Mesenchymal stem cell (in vitro differentiated cells and primary cell): ENCODE results near the gene DLK2. TPM values are rescaled to one million over a fixed set of nuclear protein-coding genes. Genes with fewer than 3 reads are reported as not detected.

Experiments
- DNase-seq: peaks from one replicate; pipeline ENCODE4 v3.0.0-alpha.2; 2013
- H2AFZ ChIP-seq: one replicate; pipeline ENCODE4 v1.6.1; 2013; ENCODE audit warnings: low read depth, mild to moderate bottlenecking, control low read depth, inconsistent platforms, low read length, moderate library complexity
- H2AK5ac ChIP-seq: 2 replicates; pipeline ENCODE4 v1.6.1; 2013; ENCODE audit warnings: low read length, moderate library complexity, mild to moderate bottlenecking, inconsistent platforms; ENCODE audit not compliant: severe bottlenecking
- H2BK120ac ChIP-seq: one replicate; pipeline ENCODE4 v1.6.1; 2013; ENCODE audit warnings: low read depth, mild to moderate bottlenecking, inconsistent platforms, low read length, moderate library complexity
- H2BK12ac ChIP-seq, 2 experiments: one replicate each; pipeline ENCODE4 v1.6.1; 2013; ENCODE audit warnings: inconsistent platforms in 2 of 2, low read length in 2 of 2, mild to moderate bottlenecking in 2 of 2, moderate library complexity in 2 of 2, control low read depth in 1 of 2
- H2BK15ac ChIP-seq: one replicate; pipeline ENCODE4 v1.6.1; 2013; ENCODE audit warnings: mild to moderate bottlenecking, low read depth, inconsistent platforms; ENCODE audit not compliant: poor library complexity, severe bottlenecking
- H2BK5ac ChIP-seq: 2 replicates; pipeline ENCODE4 v1.6.1; 2013; ENCODE audit warnings: low read depth, mild to moderate bottlenecking, low read length, control low read depth, inconsistent platforms; ENCODE audit not compliant: poor library complexity, severe bottlenecking
- H3K14ac ChIP-seq, 2 experiments: one replicate each; pipeline ENCODE4 v1.6.1; 2013; ENCODE audit warnings: inconsistent platforms in 2 of 2, low read length in 2 of 2, control low read depth in 1 of 2, mild to moderate bottlenecking in 1 of 2, moderate library complexity in 1 of 2
- H3K18ac ChIP-seq, 2 experiments: one replicate each; pipeline ENCODE4 v1.6.1; 2013; ENCODE audit warnings: inconsistent platforms in 2 of 2, low read length in 2 of 2, control low read depth in 1 of 2, low read depth in 1 of 2, mild to moderate bottlenecking in 1 of 2
- H3K23ac ChIP-seq, 2 experiments: one replicate each; pipeline ENCODE4 v1.6.1; 2013; ENCODE audit warnings: inconsistent platforms in 2 of 2, low read length in 2 of 2, mild to moderate bottlenecking in 2 of 2, moderate library complexity in 2 of 2, control low read depth in 1 of 2
- H3K27ac ChIP-seq: 2 replicates; pipeline ENCODE4 v1.5.1; 2013; ENCODE audit warnings: mild to moderate bottlenecking, moderate library complexity, low read length, control low read depth, inconsistent platforms; ENCODE audit not compliant: poor library complexity, severe bottlenecking
- H3K27me3 ChIP-seq, 2 experiments: 2 replicates each; pipeline versions ENCODE4 v1.6.1 to v1.7.0; 2013; ENCODE audit warnings: low read length in 2 of 2, mild to moderate bottlenecking in 2 of 2, moderate library complexity in 2 of 2, control low read depth in 1 of 2, inconsistent platforms in 1 of 2; ENCODE audit not compliant: control insufficient read depth in 1 of 2, insufficient read depth in 1 of 2
- H3K36me3 ChIP-seq, 2 experiments: 2 replicates each; pipeline versions ENCODE4 v1.6.1 to v1.7.0; 2013; ENCODE audit warnings: low read length in 2 of 2, control low read depth in 1 of 2, inconsistent platforms in 1 of 2, low read depth in 1 of 2, mild to moderate bottlenecking in 1 of 2; ENCODE audit not compliant: insufficient read depth in 2 of 2, control insufficient read depth in 1 of 2
- H3K4ac ChIP-seq, 2 experiments: one replicate each; pipeline ENCODE4 v1.6.1; 2013; ENCODE audit warnings: inconsistent platforms in 2 of 2, low read length in 2 of 2, mild to moderate bottlenecking in 2 of 2, moderate library complexity in 2 of 2, control low read depth in 1 of 2, low read depth in 1 of 2
- H3K4me1 ChIP-seq: 2 replicates; pipeline ENCODE4 v1.6.1; 2013; ENCODE audit warnings: low read depth, low read length, control low read depth; ENCODE audit not compliant: control insufficient read depth, insufficient read depth
- H3K4me2 ChIP-seq: 2 replicates; pipeline ENCODE4 v1.6.1; 2013; ENCODE audit warnings: low read length, mild to moderate bottlenecking, inconsistent platforms; ENCODE audit not compliant: poor library complexity, severe bottlenecking
- H3K4me3 ChIP-seq, 2 experiments: 2 replicates each; pipeline versions ENCODE4 v1.5.1 to v1.7.0; 2013; ENCODE audit warnings: low read length in 2 of 2, mild to moderate bottlenecking in 2 of 2, control low read depth in 1 of 2, low read depth in 1 of 2; ENCODE audit not compliant: insufficient read depth in 1 of 2
- H3K79me1 ChIP-seq: replicated peaks from 2 replicates; pipeline ENCODE4 v1.6.1; 2013; ENCODE audit warnings: mild to moderate bottlenecking, control low read depth, low read length, inconsistent platforms; ENCODE audit not compliant: poor library complexity, severe bottlenecking
- H3K9ac ChIP-seq: 2 replicates; pipeline ENCODE4 v1.7.0; 2013; ENCODE audit warnings: mild to moderate bottlenecking, low read length, moderate library complexity
- H3K9me3 ChIP-seq: 2 replicates; pipeline ENCODE4 v1.7.0; 2013; ENCODE audit warnings: mild to moderate bottlenecking, low read length; ENCODE audit not compliant: control insufficient read depth
- H4K8ac ChIP-seq: one replicate; pipeline ENCODE4 v1.6.1; 2013; ENCODE audit warnings: inconsistent platforms, mild to moderate bottlenecking, low read length, moderate library complexity
- H4K91ac ChIP-seq: one replicate; pipeline ENCODE4 v1.6.1; 2013; ENCODE audit warnings: mild to moderate bottlenecking, low read length, inconsistent platforms
- WGBS: methylation state at CpG from one replicate; pipeline ENCODE4 v1.1.7; 2013; ENCODE audit warnings: mixed read lengths; 5-methylcytosine and 5-hydroxymethylcytosine counted together
- polyA plus RNA-seq, 2 experiments: library from polyadenylated mRNA; stranded (reverse); fragments of 200-250 nt; gene quantifications; one replicate each; pipeline ENCODE4 v1.2.3, GENCODE V29; 2013

The DLK2 gene, protein sequence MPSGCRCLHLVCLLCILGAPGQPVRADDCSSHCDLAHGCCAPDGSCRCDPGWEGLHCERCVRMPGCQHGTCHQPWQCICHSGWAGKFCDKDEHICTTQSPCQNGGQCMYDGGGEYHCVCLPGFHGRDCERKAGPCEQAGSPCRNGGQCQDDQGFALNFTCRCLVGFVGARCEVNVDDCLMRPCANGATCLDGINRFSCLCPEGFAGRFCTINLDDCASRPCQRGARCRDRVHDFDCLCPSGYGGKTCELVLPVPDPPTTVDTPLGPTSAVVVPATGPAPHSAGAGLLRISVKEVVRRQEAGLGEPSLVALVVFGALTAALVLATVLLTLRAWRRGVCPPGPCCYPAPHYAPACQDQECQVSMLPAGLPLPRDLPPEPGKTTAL
- 0.52 TPM for polyA plus RNA-seq (2013, experiment 1 of 2)
- 0.62 TPM for polyA plus RNA-seq (2013, experiment 2 of 2)

DNA sequence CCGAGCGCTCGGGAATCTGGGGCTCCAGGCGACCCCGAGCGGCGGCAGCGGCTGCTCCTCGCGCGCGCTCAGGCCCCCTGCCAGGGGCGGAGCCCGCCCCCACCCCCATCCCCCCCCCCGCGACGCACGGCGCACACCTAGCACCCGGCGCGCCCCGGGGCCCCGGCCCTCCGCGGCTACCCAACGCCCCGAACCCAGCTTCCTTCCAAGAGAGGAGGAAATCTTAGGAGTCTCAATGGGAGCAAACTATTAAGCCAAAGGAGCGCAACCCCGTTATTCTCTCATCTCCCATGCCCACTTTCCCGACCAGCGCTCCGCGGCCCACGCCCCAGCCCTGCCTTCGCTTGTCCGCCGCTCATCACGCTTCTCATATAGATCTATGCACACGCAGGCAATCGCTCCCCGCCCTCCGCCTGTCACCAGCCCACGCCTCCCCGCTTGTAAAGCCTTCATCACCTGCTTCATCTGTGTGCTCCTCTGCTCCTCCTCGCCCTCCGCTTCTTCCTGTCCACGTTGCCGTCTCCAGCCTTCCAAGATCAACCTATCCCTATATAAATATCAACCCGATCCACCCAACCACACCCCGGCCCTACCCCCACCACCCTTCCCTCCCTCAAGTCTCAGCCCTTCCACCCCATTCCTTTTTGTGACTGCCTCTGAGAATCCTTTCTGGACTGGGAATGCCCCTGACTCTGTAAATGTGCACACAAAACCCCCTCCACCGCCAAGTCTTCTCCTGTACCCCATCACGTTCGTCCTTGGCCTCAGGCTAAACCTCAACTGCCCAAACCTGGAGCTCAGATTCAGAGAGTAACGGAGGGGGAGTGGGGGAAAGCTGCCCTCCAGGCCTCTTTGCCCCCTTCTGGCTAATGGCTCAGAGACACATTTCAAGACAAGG is at the start of gene DLK2:
TSS of gene DLK2 (minus strand) at position 18 of the 898 bp plus-strand sequence. CDS start 723 bp downstream, outside the sequence.
- Histone ChIP-seq H2AK5ac (no peak within 1 kb of the TSS), H3K4me3 (peak within 1 kb of the TSS; percentile 48 to 75), H2BK5ac (no peak within 1 kb of the TSS), H2BK12ac (no peak within 1 kb of the TSS), H3K18ac (peak within 1 kb of the TSS in 1 of 2 experiments; percentile 43), H3K4me2 (peak within 1 kb of the TSS; percentile 78), H3K9me3 (no peaks in the 10 kb centered on the region), H3K36me3 (peaks cover 19 to 23% of the 10 kb centered on the region in 2 experiments), H3K23ac (peak within 1 kb of the TSS in 1 of 2 experiments; percentile 37), H3K9ac (peak within 1 kb of the TSS; percentile 26), H3K27ac (no peak within 1 kb of the TSS), H2BK120ac (no peak within 1 kb of the TSS), H4K91ac (no peak within 1 kb of the TSS), H2AFZ (peak within 1 kb of the TSS; percentile 77), H3K14ac (peak within 1 kb of the TSS in 1 of 2 experiments; percentile 18), H3K4ac (no peak within 1 kb of the TSS), H3K79me1 (no peaks in the 10 kb centered on the region), H2BK15ac (no peak within 1 kb of the TSS), H4K8ac (no peak within 1 kb of the TSS), H3K27me3 (peaks cover 18 to 20% of the 10 kb centered on the region in 2 experiments), H3K4me1 (peaks cover 16% of the 10 kb centered on the region)
- WGBS, result 3% methylated on average over 35 of the region's 55 CpGs
- DNase-seq, result peak; percentile 30

- DNase-seq, result no peak
- Histone ChIP-seq H2AFZ (no peak overlapping the region), H4K91ac (no peak overlapping the region), H2BK15ac (no peak overlapping the region), H2BK120ac (no peak overlapping the region), H3K27ac (no peak overlapping the region), H3K4me3 (no peak overlapping the region), H3K4ac (no peak overlapping the region), H3K4me2 (no peak overlapping the region), H3K9ac (no peak overlapping the region), H3K14ac (no peak overlapping the region), H4K8ac (no peak overlapping the region), H3K4me1 (peaks cover 2% of the 10 kb centered on the region), H3K79me1 (peaks cover 9% of the 10 kb centered on the region), H3K36me3 (peaks cover 70 to 72% of the 10 kb centered on the region in 2 experiments), H3K18ac (no peak overlapping the region), H2BK5ac (no peak overlapping the region), H2AK5ac (no peak overlapping the region), H3K27me3 (peaks cover 0 to 11% of the 10 kb centered on the region in 2 experiments), H3K23ac (no peak overlapping the region), H2BK12ac (no peak overlapping the region), H3K9me3 (no peaks in the 10 kb centered on the region)
- 95% methylated on average over 8 of the region's 8 CpGs for WGBS
Measured at GRCh38 chr6:43503443-43503842, 48.1 kb upstream of the DLK2 start.

DNA sequence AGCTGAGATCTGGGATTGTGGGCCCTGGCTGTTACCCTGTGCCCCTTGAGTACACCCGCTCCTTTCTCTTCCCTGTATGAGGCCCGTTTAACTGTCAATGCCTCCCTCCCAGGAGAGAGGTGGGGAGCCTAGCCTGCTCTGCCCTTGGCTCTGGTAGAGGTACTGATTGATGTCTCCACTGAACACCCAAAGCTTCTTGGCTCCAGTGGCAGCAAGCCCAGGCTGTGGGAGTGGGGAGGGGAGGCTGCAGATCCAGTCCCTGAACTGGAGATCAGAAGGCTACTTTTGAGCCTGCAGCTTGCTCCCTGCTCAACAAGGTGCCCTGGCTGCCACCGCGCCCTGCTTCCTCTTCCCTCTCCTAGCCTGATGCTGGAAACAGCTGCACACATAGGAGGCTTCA is 47.3 kb upstream of the DLK2 start:
- Histone ChIP-seq H3K79me1 (peaks cover 11% of the 10 kb centered on the region), H2AK5ac (no peak overlapping the region), H3K36me3 (peaks cover 76 to 80% of the 10 kb centered on the region in 2 experiments), H3K9ac (no peak overlapping the region), H2AFZ (no peak overlapping the region), H3K4me3 (no peak overlapping the region), H3K18ac (no peak overlapping the region), H2BK12ac (no peak overlapping the region), H3K4ac (no peak overlapping the region), H3K23ac (no peak overlapping the region), H2BK120ac (no peak overlapping the region), H3K14ac (no peak overlapping the region), H4K8ac (no peak overlapping the region), H3K27ac (no peak overlapping the region), H3K4me2 (no peak overlapping the region), H3K27me3 (peaks cover 0 to 3% of the 10 kb centered on the region in 2 experiments), H3K4me1 (peaks cover 5% of the 10 kb centered on the region), H4K91ac (no peak overlapping the region), H2BK5ac (no peak overlapping the region), H2BK15ac (no peak overlapping the region), H3K9me3 (no peaks in the 10 kb centered on the region)
- WGBS, result 100% methylated on average over 3 of the region's 4 CpGs
- no peak for DNase-seq

- 100% methylated on average over 1 of the region's 3 CpGs for WGBS
- H3K27ac ChIP-seq, result no peak overlapping the region
- H3K4ac ChIP-seq, result no peak overlapping the region
- H2AK5ac ChIP-seq, result no peak overlapping the region
- no peak overlapping the region for H3K18ac ChIP-seq
- H3K4me1 ChIP-seq, result peaks cover 16% of the 10 kb centered on the region
- H3K4me3 ChIP-seq, result no peak overlapping the region
- H2BK5ac ChIP-seq, result no peak overlapping the region
- no peak overlapping the region for H4K8ac ChIP-seq
- no peak overlapping the region for H3K4me2 ChIP-seq
- no peak overlapping the region for H4K91ac ChIP-seq
- no peak overlapping the region for H2BK120ac ChIP-seq
- H2BK15ac ChIP-seq, result no peak overlapping the region
- no peak overlapping the region for H3K9ac ChIP-seq
- no peak for DNase-seq
- no peaks in the 10 kb centered on the region for H3K9me3 ChIP-seq
- H3K14ac ChIP-seq, result no peak overlapping the region
- no peaks in the 10 kb centered on the region for H3K27me3 ChIP-seq
- no peak overlapping the region for H3K23ac ChIP-seq
- H2BK12ac ChIP-seq, result no peak overlapping the region
- no peak overlapping the region for H2AFZ ChIP-seq
- peaks cover 19% of the 10 kb centered on the region for H3K79me1 ChIP-seq
- H3K36me3 ChIP-seq, result peaks cover 77 to 81% of the 10 kb centered on the region in 2 experiments
Measured at GRCh38 chr6:43500921-43501320, 45.6 kb upstream of the DLK2 start.
